Activated CD4-positive, alpha-beta T cell treated with anti-CD3 and anti-CD28 coated beads, Interleukin-2, amount 50 U/mL, for 24 hours (primary cell): ENCODE measurements around the gene CLIP3.
"Not testable (repeated sequence)": the region's sequence is repeated elsewhere in the genome, so short reads cannot be mapped to it uniquely, and the experiment has no call there.

Experiments
- DNase-seq, 2 donors: peaks; one replicate each; pipeline ENCODE4 v3.0.0-alpha.2; 2020; ENCODE audit warnings: low read depth in 1 of 2, low spot score in 1 of 2

CLIP3 gene

GRCh38 chr19:36032251-36033104 is at the start of gene CLIP3:
Gene CLIP3, minus strand, starts transcription at chr19:36032873. Its CDS starts 516 bp downstream, at chr19:36032357.
- no peak for DNase-seq

- DNase-seq, result no peak
These were observed 49.2 kb upstream of the CLIP3 start for GRCh38 chr19:36081894-36082293.

GRCh38 chr19:36081385-36081784 is 48.7 kb upstream of the CLIP3 start:
- no peak for DNase-seq

- DNase-seq, result no peak
These were observed 46.8 kb upstream of the CLIP3 start for GRCh38 chr19:36079389-36079945.

- DNase-seq, result no peak
These were observed 40.6 kb upstream of the CLIP3 start for GRCh38 chr19:36073121-36073876.

- DNase-seq, result no peak
These were observed 39.4 kb upstream of the CLIP3 start for GRCh38 chr19:36072081-36072480.

GRCh38 chr19:36068810-36069499 is 36.3 kb upstream of the CLIP3 start:
- DNase-seq, result not testable (repeated sequence)

GRCh38 chr19:36067681-36068080 is 35.0 kb upstream of the CLIP3 start:
- no peak for DNase-seq

GRCh38 chr19:36064826-36065225 is 32.2 kb upstream of the CLIP3 start:
- no peak for DNase-seq

- DNase-seq, result no peak
These were observed 28.7 kb upstream of the CLIP3 start for GRCh38 chr19:36061367-36061766.

GRCh38 chr19:36060430-36060829 is 27.8 kb upstream of the CLIP3 start:
- DNase-seq, result no peak

GRCh38 chr19:36059180-36059910 is 26.7 kb upstream of the CLIP3 start:
- DNase-seq, result no peak

GRCh38 chr19:36058481-36059179 is 26.0 kb upstream of the CLIP3 start:
- no peak for DNase-seq

- DNase-seq, result peak; percentile 93 to 94
These were observed 22.3 kb upstream of the CLIP3 start, which contains the start of gene WDR62 for GRCh38 chr19:36054733-36055686. Gene WDR62, plus strand, starts transcription at chr19:36054897. Its CDS starts 75 bp downstream, at chr19:36054972.

GRCh38 chr19:36054119-36054732 is 21.6 kb upstream of the CLIP3 start, which contains the start of gene THAP8:
Gene THAP8, minus strand, starts transcription at chr19:36054285. Its CDS starts 68 bp downstream, at chr19:36054217.
- peak; percentile 98 to 100 for DNase-seq

GRCh38 chr19:36051637-36052036 is 19.0 kb upstream of the CLIP3 start:
- DNase-seq, result no peak

- no peak for DNase-seq
These were observed 18.6 kb upstream of the CLIP3 start for GRCh38 chr19:36051236-36051635.

- DNase-seq, result no peak
These were observed 16.5 kb upstream of the CLIP3 start for GRCh38 chr19:36049080-36049698.
